ENCODE measurements around the gene HSD11B1.

- no peak for TF ChIP-seq CTCF (IDR thresholded peaks at IDR 0.05)
- TF ChIP-seq POLR2A (IDR thresholded peaks at IDR 0.05): no peak
These were observed 13.4 kb upstream of the HSD11B1 start for GRCh38 chr1:209691237-209691636.

Data from testis (tissue), 2 donors.